ENCODE results near the gene CCL17.

The CCL17 gene

DNA sequence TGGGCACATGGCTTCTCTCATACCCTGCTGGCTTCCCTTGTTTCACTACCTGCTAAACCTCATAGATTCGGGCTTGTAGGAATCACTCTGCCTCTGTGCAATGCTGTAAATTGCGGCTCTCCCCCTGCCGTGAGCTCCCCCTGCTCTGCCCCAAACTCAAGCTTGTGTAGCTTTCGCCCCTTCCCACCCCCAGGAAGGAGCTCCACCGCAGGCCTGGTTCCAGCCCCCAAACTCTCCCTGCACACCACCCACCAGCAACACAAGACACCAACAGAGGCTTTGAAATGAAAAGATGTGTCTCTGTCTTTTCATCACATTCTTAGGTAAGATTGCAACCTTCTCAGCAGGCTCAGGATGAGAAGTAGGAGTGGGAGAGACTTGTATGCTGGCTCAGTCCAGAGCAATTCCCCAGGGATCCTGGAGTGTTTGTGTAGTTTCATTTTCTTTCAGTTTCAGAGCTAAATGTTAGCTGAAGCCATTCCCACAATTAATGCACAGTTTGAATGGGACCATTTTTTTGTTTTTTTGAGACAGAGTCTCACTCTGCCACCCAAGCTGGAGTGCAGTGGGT, 18.1 kb upstream of the CCL17 start:
- POLR2A ChIA-PET, result no interaction called here
- H3K27ac ChIP-seq (ENCODE audit: extremely low read depth, low read depth, low read length), result no peak overlapping the region
- H3K9me3 ChIP-seq (ENCODE audit: control insufficient read depth, insufficient read depth, low read depth, low read length), result no peaks in the 10 kb centered on the region
- no peaks in the 10 kb centered on the region for H3K4me1 ChIP-seq (ENCODE audit: control insufficient read depth, insufficient read depth, low read length)
- no peaks in the 10 kb centered on the region for H3K36me3 ChIP-seq (ENCODE audit: control insufficient read depth in 2 of 2, insufficient read depth in 1 of 2, low read length in 2 of 2)
- H3K4me3 ChIP-seq (ENCODE audit: low read depth, low read length), result no peak overlapping the region
- CTCF ChIA-PET, result interaction anchor here (1.3 kb wide), 1 partner anchor 30 kb away, joined by 4 read pairs; no protein-coding TSS in a partner anchor
- no peak for TF ChIP-seq ZNF610 (tag by site-specific recombination; IDR thresholded peaks at IDR 0.05; ENCODE audit: borderline replicate concordance)
- TF ChIP-seq MEIS1 (CRISPR knock-in tag; IDR thresholded peaks at IDR 0.05; ENCODE audit: borderline replicate concordance), result no peak
- TF ChIP-seq ZNF623 (tag by site-specific recombination; IDR thresholded peaks at IDR 0.05), result no peak
- no peak for TF ChIP-seq ZNF366 (tag by site-specific recombination; conservative IDR thresholded peaks at IDR 0.05)
- TF ChIP-seq ZNF677 (tag by site-specific recombination; IDR thresholded peaks at IDR 0.05), result no peak
- peak; percentile 81 for TF ChIP-seq ZNF600 (tag by site-specific recombination; IDR thresholded peaks at IDR 0.05)
- TF ChIP-seq ZIC2 (tag by site-specific recombination; IDR thresholded peaks at IDR 0.05), result peak; percentile 27; the same call in 1 of the 2 replicates
- TF ChIP-seq SP2 (tag by site-specific recombination; IDR thresholded peaks at IDR 0.05), result no peak
- TF ChIP-seq, protein P1, sequence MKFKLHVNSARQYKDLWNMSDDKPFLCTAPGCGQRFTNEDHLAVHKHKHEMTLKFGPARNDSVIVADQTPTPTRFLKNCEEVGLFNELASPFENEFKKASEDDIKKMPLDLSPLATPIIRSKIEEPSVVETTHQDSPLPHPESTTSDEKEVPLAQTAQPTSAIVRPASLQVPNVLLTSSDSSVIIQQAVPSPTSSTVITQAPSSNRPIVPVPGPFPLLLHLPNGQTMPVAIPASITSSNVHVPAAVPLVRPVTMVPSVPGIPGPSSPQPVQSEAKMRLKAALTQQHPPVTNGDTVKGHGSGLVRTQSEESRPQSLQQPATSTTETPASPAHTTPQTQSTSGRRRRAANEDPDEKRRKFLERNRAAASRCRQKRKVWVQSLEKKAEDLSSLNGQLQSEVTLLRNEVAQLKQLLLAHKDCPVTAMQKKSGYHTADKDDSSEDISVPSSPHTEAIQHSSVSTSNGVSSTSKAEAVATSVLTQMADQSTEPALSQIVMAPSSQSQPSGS (tag by site-specific recombination; IDR thresholded peaks at IDR 0.05; ENCODE audit: low read depth), result no peak
- no peak for TF ChIP-seq ZNF596 (tag by site-specific recombination; IDR thresholded peaks at IDR 0.05)
- TF ChIP-seq ZNF837 (tag by site-specific recombination; IDR thresholded peaks at IDR 0.05), result no peak
- TF ChIP-seq EGR2 (tag by site-specific recombination; IDR thresholded peaks at IDR 0.05; ENCODE audit: low read depth), result 0 out of 2 replicates have a peak, but pooled peaks have one; percentile 5
- TF ChIP-seq ZNF621 (tag by site-specific recombination; IDR thresholded peaks at IDR 0.05), result no peak
- TF ChIP-seq WT1 (tag by site-specific recombination; IDR thresholded peaks at IDR 0.05), result no peak
- TF ChIP-seq, protein P2, sequence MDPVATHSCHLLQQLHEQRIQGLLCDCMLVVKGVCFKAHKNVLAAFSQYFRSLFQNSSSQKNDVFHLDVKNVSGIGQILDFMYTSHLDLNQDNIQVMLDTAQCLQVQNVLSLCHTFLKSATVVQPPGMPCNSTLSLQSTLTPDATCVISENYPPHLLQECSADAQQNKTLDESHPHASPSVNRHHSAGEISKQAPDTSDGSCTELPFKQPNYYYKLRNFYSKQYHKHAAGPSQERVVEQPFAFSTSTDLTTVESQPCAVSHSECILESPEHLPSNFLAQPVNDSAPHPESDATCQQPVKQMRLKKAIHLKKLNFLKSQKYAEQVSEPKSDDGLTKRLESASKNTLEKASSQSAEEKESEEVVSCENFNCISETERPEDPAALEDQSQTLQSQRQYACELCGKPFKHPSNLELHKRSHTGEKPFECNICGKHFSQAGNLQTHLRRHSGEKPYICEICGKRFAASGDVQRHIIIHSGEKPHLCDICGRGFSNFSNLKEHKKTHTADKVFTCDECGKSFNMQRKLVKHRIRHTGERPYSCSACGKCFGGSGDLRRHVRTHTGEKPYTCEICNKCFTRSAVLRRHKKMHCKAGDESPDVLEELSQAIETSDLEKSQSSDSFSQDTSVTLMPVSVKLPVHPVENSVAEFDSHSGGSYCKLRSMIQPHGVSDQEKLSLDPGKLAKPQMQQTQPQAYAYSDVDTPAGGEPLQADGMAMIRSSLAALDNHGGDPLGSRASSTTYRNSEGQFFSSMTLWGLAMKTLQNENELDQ (tag by site-specific recombination; IDR thresholded peaks at IDR 0.05; ENCODE audit: low read depth), result no peak

DNA sequence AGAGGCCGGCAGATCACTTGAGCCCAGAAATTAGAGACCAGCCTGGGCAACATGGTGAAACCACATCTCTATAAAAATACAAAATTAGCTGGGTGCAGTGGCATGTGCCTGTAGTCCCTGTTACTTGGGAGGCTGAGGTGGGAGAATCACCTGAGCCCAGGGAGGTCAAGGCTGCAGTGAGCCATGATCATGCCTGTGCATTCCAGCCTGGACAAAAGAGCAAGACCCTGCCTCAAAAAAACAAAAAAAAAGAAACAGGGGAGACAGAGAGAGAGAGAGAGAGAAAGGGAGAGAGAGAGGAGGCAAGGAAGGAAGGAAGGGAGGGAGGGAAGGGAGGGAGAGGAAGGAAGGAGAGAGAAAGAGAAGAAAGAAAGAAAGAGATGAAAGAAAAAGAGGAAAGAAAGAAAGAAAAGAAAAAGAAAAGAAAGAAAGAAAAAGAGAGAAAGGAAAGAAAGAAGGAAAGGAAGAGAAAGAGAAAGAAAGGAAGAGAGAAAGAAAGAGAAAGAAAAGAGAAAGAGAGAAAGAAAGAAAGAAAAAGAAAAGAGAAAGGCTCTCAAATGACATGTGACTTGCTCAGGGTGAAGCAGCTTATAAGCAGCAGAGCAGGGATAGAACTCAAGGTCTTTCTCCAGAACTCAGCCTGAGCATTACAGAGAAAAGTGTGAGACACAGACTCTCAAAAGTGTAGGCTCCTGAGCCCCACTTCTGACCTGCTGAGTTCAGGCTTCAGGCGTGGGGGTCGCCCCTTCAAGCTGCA, 16.8 kb upstream of the CCL17 start:
- no peak overlapping the region for H3K27ac ChIP-seq (ENCODE audit: extremely low read depth, low read depth, low read length)
- POLR2A ChIA-PET, result no interaction called here
- H3K4me3 ChIP-seq (ENCODE audit: low read depth, low read length), result no peak overlapping the region
- TF ChIP-seq ZNF121 (tag by site-specific recombination; IDR thresholded peaks at IDR 0.05), result peak; percentile 59; the same call in 1 of the 2 replicates
- no peak for TF ChIP-seq ZNF544 (tag by site-specific recombination; IDR thresholded peaks at IDR 0.05)
- TF ChIP-seq, protein P3, sequence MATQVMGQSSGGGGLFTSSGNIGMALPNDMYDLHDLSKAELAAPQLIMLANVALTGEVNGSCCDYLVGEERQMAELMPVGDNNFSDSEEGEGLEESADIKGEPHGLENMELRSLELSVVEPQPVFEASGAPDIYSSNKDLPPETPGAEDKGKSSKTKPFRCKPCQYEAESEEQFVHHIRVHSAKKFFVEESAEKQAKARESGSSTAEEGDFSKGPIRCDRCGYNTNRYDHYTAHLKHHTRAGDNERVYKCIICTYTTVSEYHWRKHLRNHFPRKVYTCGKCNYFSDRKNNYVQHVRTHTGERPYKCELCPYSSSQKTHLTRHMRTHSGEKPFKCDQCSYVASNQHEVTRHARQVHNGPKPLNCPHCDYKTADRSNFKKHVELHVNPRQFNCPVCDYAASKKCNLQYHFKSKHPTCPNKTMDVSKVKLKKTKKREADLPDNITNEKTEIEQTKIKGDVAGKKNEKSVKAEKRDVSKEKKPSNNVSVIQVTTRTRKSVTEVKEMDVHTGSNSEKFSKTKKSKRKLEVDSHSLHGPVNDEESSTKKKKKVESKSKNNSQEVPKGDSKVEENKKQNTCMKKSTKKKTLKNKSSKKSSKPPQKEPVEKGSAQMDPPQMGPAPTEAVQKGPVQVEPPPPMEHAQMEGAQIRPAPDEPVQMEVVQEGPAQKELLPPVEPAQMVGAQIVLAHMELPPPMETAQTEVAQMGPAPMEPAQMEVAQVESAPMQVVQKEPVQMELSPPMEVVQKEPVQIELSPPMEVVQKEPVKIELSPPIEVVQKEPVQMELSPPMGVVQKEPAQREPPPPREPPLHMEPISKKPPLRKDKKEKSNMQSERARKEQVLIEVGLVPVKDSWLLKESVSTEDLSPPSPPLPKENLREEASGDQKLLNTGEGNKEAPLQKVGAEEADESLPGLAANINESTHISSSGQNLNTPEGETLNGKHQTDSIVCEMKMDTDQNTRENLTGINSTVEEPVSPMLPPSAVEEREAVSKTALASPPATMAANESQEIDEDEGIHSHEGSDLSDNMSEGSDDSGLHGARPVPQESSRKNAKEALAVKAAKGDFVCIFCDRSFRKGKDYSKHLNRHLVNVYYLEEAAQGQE (tag by site-specific recombination; IDR thresholded peaks at IDR 0.05), result no peak
- peak; percentile 91 for TF ChIP-seq ZNF366 (tag by site-specific recombination; conservative IDR thresholded peaks at IDR 0.05)
- peak; percentile 100 for TF ChIP-seq PRDM1 (tag by site-specific recombination; IDR thresholded peaks at IDR 0.05)
- no peaks in the 10 kb centered on the region for H3K4me1 ChIP-seq (ENCODE audit: control insufficient read depth, insufficient read depth, low read length)
- CTCF ChIA-PET, result interaction anchor here (1.3 kb wide), 1 partner anchor 29 kb away, joined by 4 read pairs; no protein-coding TSS in a partner anchor
- no peaks in the 10 kb centered on the region for H3K9me3 ChIP-seq (ENCODE audit: control insufficient read depth, insufficient read depth, low read depth, low read length)
- H3K36me3 ChIP-seq (ENCODE audit: control insufficient read depth in 2 of 2, insufficient read depth in 1 of 2, low read length in 2 of 2), result no peaks in the 10 kb centered on the region
